Calu3 (cell line): Measurements from ENCODE around the gene ZNF138. TPM values are rescaled to one million over a fixed set of nuclear protein-coding genes. Genes with fewer than 3 reads are reported as not detected.
"Not testable (repeated sequence)": the region's sequence is repeated elsewhere in the genome, so short reads cannot be mapped to it uniquely, and the experiment has no call there.

Experiments used
- BruUV-seq: library from RNA; stranded (reverse); fragments of 400-500 nt; replicated peaks from 2 replicates; lab custom pipeline; 2021; lab: Mats Ljungman, UMichigan
- CTCF ChIA-PET: fragments of 300-600 bp; sonication (Branson Sonifier 250); formaldehyde crosslinking; loops from one replicate; lab custom pipeline; 2022; ENCODE audit warnings: antibody characterized with exemption; lab: Charles Lee
- DNase-seq: peaks from one replicate; pipeline ENCODE4 v3.0.0; 2022
- H3K27ac Mint-ChIP-seq: one replicate; pipeline ENCODE4 v1.8.0; 2022; ENCODE audit warnings: mixed read lengths; ENCODE audit not compliant: unreplicated experiment
- H3K27me3 Mint-ChIP-seq: one replicate; pipeline ENCODE4 v1.8.0; 2022; ENCODE audit warnings: mixed read lengths; ENCODE audit not compliant: unreplicated experiment
- H3K36me3 Mint-ChIP-seq: one replicate; pipeline ENCODE4 v1.8.0; 2022; ENCODE audit warnings: mild to moderate bottlenecking, moderate library complexity, mixed read lengths; ENCODE audit not compliant: insufficient read depth, unreplicated experiment
- H3K4me1 Mint-ChIP-seq: one replicate; pipeline ENCODE4 v1.8.0; 2022; ENCODE audit warnings: mild to moderate bottlenecking, low read depth, mixed read lengths; ENCODE audit not compliant: unreplicated experiment
- H3K4me3 Mint-ChIP-seq: one replicate; pipeline ENCODE4 v1.8.0; 2022; ENCODE audit warnings: mild to moderate bottlenecking, low read depth, moderate library complexity, mixed read lengths; ENCODE audit not compliant: unreplicated experiment
- H3K9me3 Mint-ChIP-seq: one replicate; pipeline ENCODE4 v1.8.0; 2022; ENCODE audit warnings: low read depth, mixed read lengths; ENCODE audit not compliant: unreplicated experiment
- intact Hi-C: fragments of 100-400 bp; cut with micrococcal nuclease; formaldehyde crosslinking; loops from one replicate; pipeline ENCODE4 v1.10.0; 2022; ENCODE audit not compliant: unreplicated experiment
- total RNA-seq: library from RNA; stranded (reverse); gene quantifications from 2 replicates; pipeline ENCODE4 v1.2.3, GENCODE V29; 2022
- TF ChIP-seq, protein P1 (sequence below): fragments of 200-600 bp; IDR thresholded peaks from one replicate; pipeline ENCODE4 v1.8.0; 2022; ENCODE audit warnings: antibody characterized with exemption; ENCODE audit not compliant: unreplicated experiment

ZNF138 gene
- total RNA-seq, 1 experiment from 2014 or later = 5.5 TPM

GRCh38 chr7:64830926-64831325, 36.7 kb downstream of the ZNF138 start:
- Mint-ChIP-seq H3K27ac (no peak overlapping the region), H3K36me3 (no peaks in the 10 kb centered on the region), H3K4me1 (no peaks in the 10 kb centered on the region), H3K9me3 (peaks cover 5% of the 10 kb centered on the region), H3K27me3 (no peaks in the 10 kb centered on the region), H3K4me3 (no peak overlapping the region)
- CTCF ChIA-PET = interaction anchor here (0.5 kb wide), 1 partner anchor 421 kb away, joined by 4 read pairs; no protein-coding TSS in a partner anchor
- TF ChIP-seq, protein P1, sequence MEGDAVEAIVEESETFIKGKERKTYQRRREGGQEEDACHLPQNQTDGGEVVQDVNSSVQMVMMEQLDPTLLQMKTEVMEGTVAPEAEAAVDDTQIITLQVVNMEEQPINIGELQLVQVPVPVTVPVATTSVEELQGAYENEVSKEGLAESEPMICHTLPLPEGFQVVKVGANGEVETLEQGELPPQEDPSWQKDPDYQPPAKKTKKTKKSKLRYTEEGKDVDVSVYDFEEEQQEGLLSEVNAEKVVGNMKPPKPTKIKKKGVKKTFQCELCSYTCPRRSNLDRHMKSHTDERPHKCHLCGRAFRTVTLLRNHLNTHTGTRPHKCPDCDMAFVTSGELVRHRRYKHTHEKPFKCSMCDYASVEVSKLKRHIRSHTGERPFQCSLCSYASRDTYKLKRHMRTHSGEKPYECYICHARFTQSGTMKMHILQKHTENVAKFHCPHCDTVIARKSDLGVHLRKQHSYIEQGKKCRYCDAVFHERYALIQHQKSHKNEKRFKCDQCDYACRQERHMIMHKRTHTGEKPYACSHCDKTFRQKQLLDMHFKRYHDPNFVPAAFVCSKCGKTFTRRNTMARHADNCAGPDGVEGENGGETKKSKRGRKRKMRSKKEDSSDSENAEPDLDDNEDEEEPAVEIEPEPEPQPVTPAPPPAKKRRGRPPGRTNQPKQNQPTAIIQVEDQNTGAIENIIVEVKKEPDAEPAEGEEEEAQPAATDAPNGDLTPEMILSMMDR = no peak
- BruUV-seq = no TSS peak
- no peak for DNase-seq
- intact Hi-C loops = no loop called here

GRCh38 chr7:64832136-64832535, 37.9 kb downstream of the ZNF138 start:
- CTCF ChIA-PET = no interaction called here
- Mint-ChIP-seq H3K27me3 (no peaks in the 10 kb centered on the region), H3K36me3 (no peaks in the 10 kb centered on the region), H3K9me3 (peaks cover 12% of the 10 kb centered on the region), H3K27ac (no peak overlapping the region), H3K4me3 (no peak overlapping the region), H3K4me1 (no peaks in the 10 kb centered on the region)
- no peak for DNase-seq
- intact Hi-C loops = no loop called here
- TF ChIP-seq, protein P1 = no peak
- BruUV-seq = no TSS peak

DNA sequence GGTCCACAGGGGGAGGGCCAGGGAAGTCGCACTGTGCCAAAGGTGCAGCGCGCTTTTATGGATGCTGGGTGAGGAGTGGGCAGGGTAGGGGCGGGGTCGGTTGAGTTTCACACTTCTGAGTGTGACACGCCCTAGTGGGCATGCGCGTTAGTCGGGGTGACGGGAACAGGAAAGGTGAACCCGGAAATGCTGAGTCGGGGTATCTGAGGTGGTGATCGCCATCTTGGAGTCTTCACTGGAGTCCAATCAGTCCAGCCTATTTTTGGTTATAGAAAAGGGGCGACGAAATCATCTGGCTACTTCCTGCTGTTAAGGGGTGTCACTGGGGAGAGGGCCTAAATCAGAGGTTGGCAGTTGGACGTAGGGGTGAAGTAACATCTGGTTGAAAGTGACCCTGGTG, 40.8 kb downstream of the ZNF138 start:
- intact Hi-C loops = no loop called here
- Mint-ChIP-seq H3K36me3 (no peaks in the 10 kb centered on the region), H3K27ac (no peak overlapping the region), H3K27me3 (no peaks in the 10 kb centered on the region), H3K4me3 (no peak overlapping the region), H3K4me1 (no peaks in the 10 kb centered on the region), H3K9me3 (peaks cover 28% of the 10 kb centered on the region)
- no peak for DNase-seq
- TF ChIP-seq, protein P1 = no peak
- no TSS peak for BruUV-seq
- CTCF ChIA-PET = no interaction called here

- BruUV-seq, DNase-seq, H3K4me1 Mint-ChIP-seq, H3K27ac Mint-ChIP-seq, H3K36me3 Mint-ChIP-seq, H3K4me3 Mint-ChIP-seq, intact Hi-C loops, H3K27me3 Mint-ChIP-seq, CTCF ChIA-PET: not testable (repeated sequence)
- peaks cover 28% of the 10 kb centered on the region for H3K9me3 Mint-ChIP-seq
Measured at GRCh38 chr7:64835856-64836255, 41.6 kb downstream of the ZNF138 start.

- H3K4me1 Mint-ChIP-seq, intact Hi-C loops, CTCF ChIA-PET, BruUV-seq, H3K27me3 Mint-ChIP-seq, H3K4me3 Mint-ChIP-seq, DNase-seq, H3K36me3 Mint-ChIP-seq, H3K27ac Mint-ChIP-seq: not testable (repeated sequence)
- peaks cover 28% of the 10 kb centered on the region for H3K9me3 Mint-ChIP-seq
Measured at GRCh38 chr7:64838051-64838450, 43.8 kb downstream of the ZNF138 start.
